GM12878 (cell line): Measurements from ENCODE around the gene TAPBPL. TPM values are rescaled to one million over a fixed set of nuclear protein-coding genes. Genes with fewer than 3 reads are reported as not detected.

Source experiments
- CUX1 ChIP-seq: IDR thresholded peaks from 2 replicates; pipeline ENCODE4 v1.6.1; 2012; ENCODE audit warnings: improper control_type of control experiment, low read depth, low read length; ENCODE audit not compliant: insufficient replicate concordance
- ETV6 ChIP-seq, 2 experiments: fragments of 450-650 bp in 1 of 2; IDR thresholded peaks in 1 of 2; conservative IDR thresholded peaks in 1 of 2; 2 replicates each; pipeline ENCODE4 v1.6.1; 2014; ENCODE audit warnings: antibody characterized with exemption in 1 of 2, borderline replicate concordance in 1 of 2, low read depth in 1 of 2, mild to moderate bottlenecking in 1 of 2, moderate library complexity in 1 of 2
- HDAC2 ChIP-seq: fragments of 200-600 bp; sonication (generic); IDR thresholded peaks from 2 replicates; pipeline ENCODE4 v1.6.1; 2017
- IRF3 ChIP-seq: fragments of 450-650 bp; IDR thresholded peaks from 2 replicates; pipeline ENCODE4 v1.6.1; 2014; ENCODE audit warnings: mild to moderate bottlenecking
- ZNF217 ChIP-seq: fragments of 450-650 bp; IDR thresholded peaks from 2 replicates; pipeline ENCODE4 v1.6.1; 2017; ENCODE audit warnings: antibody characterized with exemption, mild to moderate bottlenecking
- polyA plus RNA-seq, 11 experiments: library from polyadenylated mRNA; depleted of rRNA in 4 of 11; unstranded in 6 of 11; stranded (reverse) in 5 of 11; fragments of >200 nt; fragmentation: Nextera tagmentation in 4 of 11; fragmentation: Illumina TruSeq in 1 of 11; extraction: Ambion mirVana in 4 of 11; extraction: Trizol in 1 of 11; gene quantifications; 1 replicate in 1 of 11; 2 replicates in 10 of 11; pipeline versions ENCODE4 v1.2.1 to v1.2.3, GENCODE V29; 2011 to 2016; ENCODE audit warnings: inconsistent platforms in 2 of 11, missing spikeins in 2 of 11, low read depth in 1 of 11
- total RNA-seq, 4 experiments: library from RNA; depleted of rRNA in 3 of 4; stranded (reverse); fragments of >200 nt in 3 of 4; fragmentation: Illumina TruSeq in 1 of 4; extraction: Trizol in 1 of 4; gene quantifications; 2 replicates each; pipeline versions ENCODE4 v1.2.1 to v1.2.3, GENCODE V29; 2013 to 2021

TAPBPL gene
- total and polyA plus RNA-seq, 10 of the 15 experiments (the other 5 are each of a cell fraction or from before 2014, with no cell fraction given), result 12.4 to 45.0 (median 29.9) TPM

- TF ChIP-seq CUX1, result no peak
- TF ChIP-seq HDAC2, result no peak
- peak in 1 of 2 experiments; percentile 97; a peak in 2 of 4 replicates for TF ChIP-seq ETV6 (conservative IDR thresholded peaks at IDR 0.05 in 1 of 2, IDR thresholded peaks at IDR 0.05 in 1 of 2; ENCODE audit: borderline replicate concordance in 1 of 2, low read depth in 1 of 2)
- no peak; the same call in 1 of the 2 replicates for TF ChIP-seq IRF3
- TF ChIP-seq ZNF217, result no peak
Measured at GRCh38 chr12:6461401-6462233, 9.8 kb downstream of the TAPBPL start (continued).
